CD4-positive, alpha-beta memory T cell (primary cell): ENCODE data around the gene FNDC3B. TPM values are rescaled to one million over a fixed set of nuclear protein-coding genes. Genes with fewer than 3 reads are reported as not detected.

Experiments used
- CTCF ChIA-PET: fragments of 350-600 bp; sonication (Branson Sonifier 250); formaldehyde crosslinking; loops from one replicate; lab custom pipeline; 2021; ENCODE audit warnings: inconsistent platforms; ENCODE audit not compliant: partially characterized antibody; lab: Charles Lee
- POLR2A ChIA-PET: fragments of 350-600 bp; sonication (Branson Sonifier 250); formaldehyde crosslinking; loops from one replicate; lab custom pipeline; 2021; ENCODE audit not compliant: partially characterized antibody; lab: Charles Lee
- DNase-seq, 5 donors: peaks; one replicate each; pipeline versions ENCODE4 v3.0.0 to v3.0.0-alpha.2; 2020 to 2022; ENCODE audit warnings: mixed read lengths in 1 of 5
- H3K27ac ChIP-seq: one replicate; pipeline ENCODE4 v1.7.0; 2013; ENCODE audit warnings: low read depth, low read length
- H3K27me3 ChIP-seq: 2 replicates; pipeline ENCODE4 v1.7.0; 2013; ENCODE audit warnings: mild to moderate bottlenecking, low read length, moderate library complexity; ENCODE audit not compliant: insufficient read depth
- H3K36me3 ChIP-seq: 2 replicates; pipeline ENCODE4 v1.7.0; 2013; ENCODE audit warnings: mild to moderate bottlenecking, low read length, moderate library complexity; ENCODE audit not compliant: insufficient read depth
- H3K4me1 ChIP-seq: 2 replicates; pipeline ENCODE4 v1.7.0; 2013; ENCODE audit warnings: mild to moderate bottlenecking, low read length, moderate library complexity; ENCODE audit not compliant: insufficient read depth
- H3K4me3 ChIP-seq, 2 donors: one replicate each; pipeline ENCODE4 v1.7.0; 2013; ENCODE audit warnings: low read length in 2 of 2, mild to moderate bottlenecking in 1 of 2
- H3K9me3 ChIP-seq, 2 donors: one replicate each; pipeline ENCODE4 v1.7.0; 2013; ENCODE audit warnings: low read length in 2 of 2, control low read depth in 1 of 2; ENCODE audit not compliant: control insufficient read depth in 1 of 2
- H3K27ac Mint-ChIP-seq, 7 donors: one replicate each; pipeline ENCODE4 v1.8.0; 2020 to 2021; ENCODE audit warnings: mixed read lengths in 7 of 7, mild to moderate bottlenecking in 6 of 7, inconsistent platforms in 3 of 7, moderate library complexity in 3 of 7
- H3K27me3 Mint-ChIP-seq, 2 donors: one replicate each; pipeline ENCODE4 v1.8.0; 2020 to 2021; ENCODE audit warnings: mixed read lengths in 2 of 2
- H3K36me3 Mint-ChIP-seq, 2 donors: one replicate each; pipeline ENCODE4 v1.8.0; 2020 to 2021; ENCODE audit warnings: mixed read lengths in 2 of 2, inconsistent platforms in 1 of 2, mild to moderate bottlenecking in 1 of 2
- H3K4me1 Mint-ChIP-seq, 4 donors: one replicate each; pipeline ENCODE4 v1.8.0; 2020 to 2021; ENCODE audit warnings: mixed read lengths in 4 of 4, mild to moderate bottlenecking in 1 of 4
- H3K4me3 Mint-ChIP-seq, 8 donors: one replicate each; pipeline ENCODE4 v1.8.0; 2020 to 2021; ENCODE audit warnings: mixed read lengths in 8 of 8, mild to moderate bottlenecking in 7 of 8, moderate library complexity in 6 of 8, inconsistent platforms in 3 of 8
- H3K9me3 Mint-ChIP-seq, 8 donors: one replicate each; pipeline ENCODE4 v1.8.0; 2020 to 2021; ENCODE audit warnings: mixed read lengths in 8 of 8, mild to moderate bottlenecking in 5 of 8, inconsistent platforms in 3 of 8, moderate library complexity in 1 of 8
- intact Hi-C: fragments of 100-400 bp; cut with micrococcal nuclease; formaldehyde crosslinking; loops from one replicate; pipeline ENCODE4 v1.15.1; 2023
- polyA plus RNA-seq, 2 donors: library from polyadenylated mRNA; unstranded; fragments of 300-500 nt; fragmentation: Illumina TruSeq; gene quantifications; one replicate each; pipeline ENCODE4 v1.2.3, GENCODE V29; 2021
- total RNA-seq, 2 experiments: library from RNA; stranded (reverse); gene quantifications; one replicate each; pipeline ENCODE4 v1.2.3, GENCODE V29; 2021

Gene FNDC3B
- total and polyA plus RNA-seq, 4 experiments from 2014 or later: 10.9 to 18.2 (median 14.8) TPM

DNA sequence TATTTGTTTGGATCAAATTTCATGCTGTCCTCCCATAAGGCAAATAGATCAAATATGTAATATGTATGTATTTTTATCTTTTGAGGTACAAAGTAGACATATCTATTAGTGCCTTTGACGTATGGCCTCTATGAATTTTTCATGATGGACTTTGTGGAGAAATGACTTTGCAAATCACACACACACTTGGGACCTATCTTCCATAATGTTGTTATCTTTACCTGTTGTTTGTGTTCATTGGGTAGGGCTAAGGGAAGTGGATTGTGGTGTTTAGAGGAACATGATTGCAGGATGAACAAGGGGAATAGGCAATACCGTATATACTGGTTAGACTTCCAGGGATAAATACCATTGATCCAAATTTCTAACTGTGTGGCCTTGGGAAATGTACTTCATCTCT is 266.6 kb downstream of the FNDC3B start:
- Mint-ChIP-seq H3K27me3 (no peaks in the 10 kb centered on the region), H3K4me3 (no peak overlapping the region), H3K9me3 (no peaks in the 10 kb centered on the region), H3K27ac (no peak overlapping the region), H3K4me1 (peaks cover 0 to 1% (median 0%) of the 10 kb centered on the region in 4 donors), H3K36me3 (peaks cover 47 to 57% of the 10 kb centered on the region in 2 donors)
- Histone ChIP-seq H3K9me3 (no peaks in the 10 kb centered on the region), H3K36me3 (peaks cover 13% of the 10 kb centered on the region), H3K27me3 (no peaks in the 10 kb centered on the region), H3K4me1 (no peaks in the 10 kb centered on the region), H3K4me3 (no peak overlapping the region), H3K27ac (no peak overlapping the region)
- POLR2A ChIA-PET: no interaction called here
- no peak for DNase-seq
- intact Hi-C loops: no loop called here
- CTCF ChIA-PET: no interaction called here

DNA sequence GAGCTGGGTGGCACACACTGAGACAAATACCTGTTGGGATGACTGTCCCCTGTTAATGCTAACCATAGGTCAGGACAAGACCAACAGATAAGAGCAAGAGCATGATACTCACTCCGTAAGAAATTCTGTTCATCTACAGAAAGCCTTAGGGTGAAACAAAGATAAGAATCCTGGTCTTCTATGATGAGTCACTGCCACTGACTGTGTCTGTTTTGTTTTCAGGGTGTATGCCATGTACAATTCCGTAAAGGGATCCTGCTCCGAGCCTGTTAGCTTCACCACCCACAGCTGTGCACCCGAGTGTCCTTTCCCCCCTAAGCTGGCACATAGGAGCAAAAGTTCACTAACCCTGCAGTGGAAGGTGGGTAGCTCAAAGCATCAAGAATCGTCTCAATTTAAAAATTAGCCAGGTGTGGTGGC is 267.8 kb downstream of the FNDC3B start:
- Histone ChIP-seq H3K36me3 (peaks cover 15% of the 10 kb centered on the region), H3K4me1 (no peaks in the 10 kb centered on the region), H3K27ac (no peak overlapping the region), H3K9me3 (no peaks in the 10 kb centered on the region), H3K4me3 (no peak overlapping the region), H3K27me3 (no peaks in the 10 kb centered on the region)
- Mint-ChIP-seq H3K9me3 (no peaks in the 10 kb centered on the region), H3K4me3 (no peak overlapping the region), H3K27me3 (no peaks in the 10 kb centered on the region), H3K36me3 (peaks cover 52 to 59% of the 10 kb centered on the region in 2 donors), H3K27ac (peak overlapping the region in 1 of 7 donors; percentile 53), H3K4me1 (peaks cover 0 to 1% (median 0%) of the 10 kb centered on the region in 4 donors)
- intact Hi-C loops: no loop called here
- DNase-seq: no peak
- POLR2A ChIA-PET: no interaction called here
- CTCF ChIA-PET: interaction anchor here (1.0 to 1.5 kb wide), 2 partner anchors 25 to 271 kb away, joined by 3 to 7 read pairs; no protein-coding TSS in a partner anchor

- Mint-ChIP-seq H3K27ac (no peak overlapping the region), H3K9me3 (no peaks in the 10 kb centered on the region), H3K36me3 (peaks cover 61 to 64% of the 10 kb centered on the region in 2 donors), H3K27me3 (no peaks in the 10 kb centered on the region), H3K4me3 (no peak overlapping the region), H3K4me1 (peaks cover 0 to 3% (median 0%) of the 10 kb centered on the region in 4 donors)
- Histone ChIP-seq H3K4me3 (no peak overlapping the region), H3K27ac (no peak overlapping the region), H3K27me3 (no peaks in the 10 kb centered on the region), H3K4me1 (no peaks in the 10 kb centered on the region), H3K9me3 (no peaks in the 10 kb centered on the region), H3K36me3 (peaks cover 15% of the 10 kb centered on the region)
- ChIA-PET CTCF (no interaction called here), POLR2A (no interaction called here)
- intact Hi-C loops: no loop called here
- DNase-seq: no peak
Measured at GRCh38 chr3:172309059-172309458, 269.7 kb downstream of the FNDC3B start.

- POLR2A ChIA-PET: no interaction called here
- H3K27ac ChIP-seq: no peak overlapping the region
- no peaks in the 10 kb centered on the region for H3K27me3 ChIP-seq
- H3K36me3 ChIP-seq: peaks cover 15% of the 10 kb centered on the region
- H3K9me3 Mint-ChIP-seq: no peaks in the 10 kb centered on the region
- H3K4me1 Mint-ChIP-seq: peaks cover 0 to 3% (median 0%) of the 10 kb centered on the region in 4 donors
- peaks cover 68% of the 10 kb centered on the region in 2 donors for H3K36me3 Mint-ChIP-seq
- CTCF ChIA-PET: interaction anchor here (1.6 kb wide), 1 partner anchor 23 kb away, joined by 4 read pairs; no protein-coding TSS in a partner anchor
- H3K27me3 Mint-ChIP-seq: no peaks in the 10 kb centered on the region
- intact Hi-C loops: no loop called here
- no peak overlapping the region for H3K27ac Mint-ChIP-seq
- no peak overlapping the region for H3K4me3 Mint-ChIP-seq
- H3K4me1 ChIP-seq: no peaks in the 10 kb centered on the region
- DNase-seq: no peak
- no peak overlapping the region for H3K4me3 ChIP-seq
- H3K9me3 ChIP-seq: no peaks in the 10 kb centered on the region
Measured at GRCh38 chr3:172309741-172310427, 270.5 kb downstream of the FNDC3B start.

GRCh38 chr3:172310428-172310760 is 271.0 kb downstream of the FNDC3B start:
- Histone ChIP-seq H3K36me3 (peaks cover 15% of the 10 kb centered on the region), H3K4me3 (no peak overlapping the region), H3K27ac (no peak overlapping the region), H3K4me1 (no peaks in the 10 kb centered on the region), H3K9me3 (no peaks in the 10 kb centered on the region), H3K27me3 (no peaks in the 10 kb centered on the region)
- H3K4me3 Mint-ChIP-seq: no peak overlapping the region
- peaks cover 0 to 2% (median 0%) of the 10 kb centered on the region in 4 donors for H3K4me1 Mint-ChIP-seq
- peak overlapping the region in 2 of 7 donors; percentile 12 to 32 for H3K27ac Mint-ChIP-seq
- no peak for DNase-seq
- POLR2A ChIA-PET: no interaction called here
- no peaks in the 10 kb centered on the region for H3K27me3 Mint-ChIP-seq
- CTCF ChIA-PET: interaction anchor here (1.6 kb wide), 1 partner anchor 22 kb away, joined by 4 read pairs; no protein-coding TSS in a partner anchor
- intact Hi-C loops: no loop called here
- no peaks in the 10 kb centered on the region for H3K9me3 Mint-ChIP-seq
- H3K36me3 Mint-ChIP-seq: peaks cover 64 to 68% of the 10 kb centered on the region in 2 donors

DNA sequence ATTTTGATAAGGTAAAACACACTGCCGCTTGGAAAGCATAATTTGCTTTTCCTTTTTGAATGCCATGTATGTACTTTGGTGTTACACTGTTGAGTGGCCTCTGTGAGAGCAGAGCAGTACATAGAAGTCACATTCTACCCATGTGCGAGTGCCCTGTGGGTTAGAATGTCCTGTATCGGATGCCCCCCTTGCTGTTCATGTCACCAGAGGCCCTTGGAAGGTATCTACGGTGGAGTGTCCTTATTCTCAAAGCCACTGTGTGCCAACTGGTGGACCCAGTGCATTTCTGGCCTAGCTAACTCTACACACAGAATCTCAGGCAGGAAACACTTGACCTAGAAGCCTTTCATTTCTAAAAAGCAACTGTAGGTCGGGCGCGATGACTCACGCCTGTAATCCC is 271.8 kb downstream of the FNDC3B start:
- Histone ChIP-seq H3K9me3 (no peaks in the 10 kb centered on the region), H3K4me3 (no peak overlapping the region), H3K27me3 (no peaks in the 10 kb centered on the region), H3K36me3 (peaks cover 15% of the 10 kb centered on the region), H3K27ac (no peak overlapping the region), H3K4me1 (no peaks in the 10 kb centered on the region)
- ChIA-PET CTCF (interaction anchor here (1.6 kb wide), 1 partner anchor 21 kb away, joined by 4 read pairs; no protein-coding TSS in a partner anchor), POLR2A (no interaction called here)
- Mint-ChIP-seq H3K4me1 (peaks cover 0 to 2% (median 0%) of the 10 kb centered on the region in 4 donors), H3K9me3 (no peaks in the 10 kb centered on the region), H3K36me3 (peaks cover 66 to 68% of the 10 kb centered on the region in 2 donors), H3K27me3 (no peaks in the 10 kb centered on the region), H3K4me3 (no peak overlapping the region), H3K27ac (no peak overlapping the region)
- DNase-seq: no peak
- intact Hi-C loops: no loop called here

GRCh38 chr3:172312001-172312400 is 272.6 kb downstream of the FNDC3B start:
- H3K27ac ChIP-seq: no peak overlapping the region
- no peaks in the 10 kb centered on the region for H3K27me3 ChIP-seq
- Mint-ChIP-seq H3K9me3 (no peaks in the 10 kb centered on the region), H3K36me3 (peaks cover 65 to 67% of the 10 kb centered on the region in 2 donors), H3K27me3 (no peaks in the 10 kb centered on the region), H3K4me1 (peaks cover 0 to 2% (median 0%) of the 10 kb centered on the region in 4 donors), H3K27ac (no peak overlapping the region), H3K4me3 (no peak overlapping the region)
- H3K4me1 ChIP-seq: no peaks in the 10 kb centered on the region
- intact Hi-C loops: no loop called here
- H3K4me3 ChIP-seq: no peak overlapping the region
- ChIA-PET CTCF (interaction anchor here (1.6 kb wide), 1 partner anchor 20 kb away, joined by 4 read pairs; no protein-coding TSS in a partner anchor), POLR2A (no interaction called here)
- H3K9me3 ChIP-seq: no peaks in the 10 kb centered on the region
- H3K36me3 ChIP-seq: peaks cover 13% of the 10 kb centered on the region
- DNase-seq: no peak
